ENCODE results near the gene CST3. TPM values are rescaled to one million over a fixed set of nuclear protein-coding genes. Genes with fewer than 3 reads are reported as not detected.
"Not testable (repeated sequence)": the region's sequence is repeated elsewhere in the genome, so short reads cannot be mapped to it uniquely, and the experiment has no call there.

CST3 gene
- total RNA-seq, 2 donors from 2014 or later, result 1,107 to 2,392 TPM

- Histone ChIP-seq H3K27ac (no peak overlapping the region), H3K27me3 (replicated peaks; ENCODE audit: insufficient read depth) (no peaks in the 10 kb centered on the region), H3K9me3 (no peaks in the 10 kb centered on the region), H3K4me3 (no peak overlapping the region), H3K4me1 (ENCODE audit: control insufficient read depth in 1 of 2, low read depth in 2 of 2) (peaks cover 16 to 18% of the 10 kb centered on the region in 2 donors), H3K36me3 (no peaks in the 10 kb centered on the region)
- no peak for TF ChIP-seq CTCF (IDR thresholded peaks at IDR 0.05)
- no peak for DNase-seq (ENCODE audit: low spot score)
- no peak for ATAC-seq (ENCODE audit: insufficient number of reproducible peaks, low FRiP score, low read depth)
Observed at GRCh38 chr20:23640018-23640601, 2.4 kb upstream of the CST3 start.

- Histone ChIP-seq H3K9me3 (no peaks in the 10 kb centered on the region), H3K4me1 (ENCODE audit: control insufficient read depth in 1 of 2, low read depth in 2 of 2) (peaks cover 22 to 23% of the 10 kb centered on the region in 2 donors), H3K27ac (no peak overlapping the region), H3K36me3 (no peaks in the 10 kb centered on the region), H3K4me3 (no peak overlapping the region), H3K27me3 (replicated peaks; ENCODE audit: insufficient read depth) (no peaks in the 10 kb centered on the region)
- no peak for DNase-seq (ENCODE audit: low spot score)
- no peak for TF ChIP-seq CTCF (IDR thresholded peaks at IDR 0.05)
- no peak for ATAC-seq (ENCODE audit: insufficient number of reproducible peaks, low FRiP score, low read depth)
Observed at GRCh38 chr20:23639490-23639958, 1.8 kb upstream of the CST3 start.

GRCh38 chr20:23638309-23638708, 554 bp upstream of the CST3 start:
- Histone ChIP-seq H3K9me3 (no peaks in the 10 kb centered on the region), H3K4me3 (no peak overlapping the region), H3K27ac (peak overlapping the region; percentile 37 to 38), H3K27me3 (replicated peaks; ENCODE audit: insufficient read depth) (no peaks in the 10 kb centered on the region), H3K36me3 (peaks cover 5% of the 10 kb centered on the region), H3K4me1 (ENCODE audit: control insufficient read depth in 1 of 2, low read depth in 2 of 2) (peaks cover 23 to 29% of the 10 kb centered on the region in 2 donors)
- TF ChIP-seq CTCF (IDR thresholded peaks at IDR 0.05), result no peak
- ATAC-seq (ENCODE audit: insufficient number of reproducible peaks, low FRiP score, low read depth) (no peak), DNase-seq (ENCODE audit: low spot score) (no peak)

GRCh38 chr20:23636908-23637281, 860 bp downstream of the CST3 start:
- no peaks in the 10 kb centered on the region for H3K27me3 ChIP-seq (replicated peaks; ENCODE audit: insufficient read depth)
- H3K4me3 ChIP-seq, result peak overlapping the region; percentile 99
- no peaks in the 10 kb centered on the region for H3K9me3 ChIP-seq
- DNase-seq (ENCODE audit: low spot score) (no peak), ATAC-seq (ENCODE audit: insufficient number of reproducible peaks, low FRiP score, low read depth) (no peak)
- H3K27ac ChIP-seq, result peak overlapping the region; percentile 98 to 100
- TF ChIP-seq CTCF (IDR thresholded peaks at IDR 0.05), result no peak
- peaks cover 19 to 29% of the 10 kb centered on the region in 2 donors for H3K4me1 ChIP-seq (ENCODE audit: control insufficient read depth in 1 of 2, low read depth in 2 of 2)
- H3K36me3 ChIP-seq, result peaks cover 16% of the 10 kb centered on the region

GRCh38 chr20:23636182-23636907, 1.4 kb downstream of the CST3 start:
- ATAC-seq (ENCODE audit: insufficient number of reproducible peaks, low FRiP score, low read depth), result no peak
- DNase-seq (ENCODE audit: low spot score), result no peak
- H3K27ac ChIP-seq, result peak overlapping the region; percentile 47 to 100
- peaks cover 19 to 29% of the 10 kb centered on the region in 2 donors for H3K4me1 ChIP-seq (ENCODE audit: control insufficient read depth in 1 of 2, low read depth in 2 of 2)
- peak overlapping the region; percentile 99 for H3K4me3 ChIP-seq
- H3K36me3 ChIP-seq, result peaks cover 16% of the 10 kb centered on the region
- no peak for TF ChIP-seq CTCF (IDR thresholded peaks at IDR 0.05)
- no peaks in the 10 kb centered on the region for H3K27me3 ChIP-seq (replicated peaks; ENCODE audit: insufficient read depth)
- no peaks in the 10 kb centered on the region for H3K9me3 ChIP-seq

GRCh38 chr20:23635768-23636090, 2.0 kb downstream of the CST3 start:
- H3K9me3 ChIP-seq; H3K27me3 ChIP-seq (replicated peaks; ENCODE audit: insufficient read depth); ATAC-seq (ENCODE audit: insufficient number of reproducible peaks, low FRiP score, low read depth); DNase-seq (ENCODE audit: low spot score): not testable (repeated sequence)
- H3K4me1 ChIP-seq (ENCODE audit: control insufficient read depth in 1 of 2, low read depth in 2 of 2), result peaks cover 19 to 29% of the 10 kb centered on the region in 2 donors
- H3K4me3 ChIP-seq, result peak overlapping the region; percentile 99
- peak overlapping the region; percentile 47 to 100 for H3K27ac ChIP-seq
- H3K36me3 ChIP-seq, result peaks cover 16% of the 10 kb centered on the region
